Ramos (cell line): ENCODE measurements around the gene ITLN2.
"Not testable (repeated sequence)": the region's sequence is repeated elsewhere in the genome, so short reads cannot be mapped to it uniquely, and the experiment has no call there.

Experiments used
- in situ Hi-C: fragments of 300-500 bp; cut with MboI; formaldehyde crosslinking; loops from one replicate; pipeline ENCODE4 v1.14.3; 2022; ENCODE audit warnings: low sequenced_read_pairs; ENCODE audit not compliant: unreplicated experiment

Gene ITLN2

GRCh38 chr1:160961419-160961818, 6.8 kb upstream of the ITLN2 start:
- in situ Hi-C loops = loop anchor here (25.0 kb wide), 1 partner anchor 549 kb away; the partner anchor contains the start of gene VANGL2

GRCh38 chr1:160956966-160957365, 2.4 kb upstream of the ITLN2 start:
- in situ Hi-C loops = loop anchor here (25.0 kb wide), 1 partner anchor 545 kb away; the partner anchor contains the start of gene VANGL2

- in situ Hi-C loops = loop anchor here (5.0 to 25.0 kb wide), 3 partner anchors 116 to 541 kb away; partner anchors contain the start of gene VANGL2
Observed at GRCh38 chr1:160953030-160953429, 1.6 kb downstream of the ITLN2 start.

- in situ Hi-C loops = loop anchor here (5.0 to 25.0 kb wide), 3 partner anchors 115 to 540 kb away; partner anchors contain the start of gene VANGL2
Observed at GRCh38 chr1:160952129-160952510, 2.5 kb downstream of the ITLN2 start.

GRCh38 chr1:160951443-160952128, 3.0 kb downstream of the ITLN2 start:
- in situ Hi-C loops = loop anchor here (5.0 to 25.0 kb wide), 3 partner anchors 114 to 539 kb away; partner anchors contain the start of gene VANGL2

- in situ Hi-C loops = loop anchor here (5.0 to 25.0 kb wide), 3 partner anchors 113 to 538 kb away; partner anchors contain the start of gene VANGL2
Observed at GRCh38 chr1:160950657-160951056, 4.0 kb downstream of the ITLN2 start.

- in situ Hi-C loops = loop anchor here (5.0 to 25.0 kb wide), 3 partner anchors 113 to 538 kb away; partner anchors contain the start of gene VANGL2
Observed at GRCh38 chr1:160949881-160950280, 4.7 kb downstream of the ITLN2 start.

- in situ Hi-C loops = not testable (repeated sequence)
Observed at GRCh38 chr1:160949216-160949880, 5.3 kb downstream of the ITLN2 start.

GRCh38 chr1:160947174-160947759, 7.3 kb downstream of the ITLN2 start:
- in situ Hi-C loops = not testable (repeated sequence)

- in situ Hi-C loops = not testable (repeated sequence)
Observed at GRCh38 chr1:160945881-160946280, 8.7 kb downstream of the ITLN2 start.

- in situ Hi-C loops = no loop called here
Observed at GRCh38 chr1:160945079-160945478, 9.5 kb downstream of the ITLN2 start.

GRCh38 chr1:160942926-160943325, 11.7 kb downstream of the ITLN2 start:
- in situ Hi-C loops = no loop called here

GRCh38 chr1:160936666-160937065, 17.9 kb downstream of the ITLN2 start:
- in situ Hi-C loops = not testable (repeated sequence)

GRCh38 chr1:160935527-160936258, 18.9 kb downstream of the ITLN2 start:
- in situ Hi-C loops = no loop called here

GRCh38 chr1:160933305-160933704, 21.3 kb downstream of the ITLN2 start:
- in situ Hi-C loops = not testable (repeated sequence)

GRCh38 chr1:160925652-160926244, 28.9 kb downstream of the ITLN2 start:
- in situ Hi-C loops = no loop called here

- in situ Hi-C loops = no loop called here
Observed at GRCh38 chr1:160924791-160925651, 29.6 kb downstream of the ITLN2 start.

- in situ Hi-C loops = no loop called here
Observed at GRCh38 chr1:160916666-160917065, 37.9 kb downstream of the ITLN2 start.

GRCh38 chr1:160913229-160913628, 41.4 kb downstream of the ITLN2 start:
- in situ Hi-C loops = not testable (repeated sequence)
